GM12878 (cell line): ENCODE measurements around the gene APOA5. TPM values are rescaled to one million over a fixed set of nuclear protein-coding genes. Genes with fewer than 3 reads are reported as not detected.
A peak's percentile ranks its signal among the peaks of the same experiment; 100 is the strongest.
"Not testable (repeated sequence)": the region's sequence is repeated elsewhere in the genome, so short reads cannot be mapped to it uniquely, and the experiment has no call there.

Source experiments
- ATAC-seq: fragments of 200-7000 bp; cut with Tn5 transposase; 3 replicates; pipeline ENCODE4 v1.9.1; 2020; ENCODE audit warnings: mild to moderate bottlenecking, moderate library complexity
- BruUV-seq: library from RNA; stranded (reverse); fragments of 400-500 nt; replicated peaks from 2 replicates; lab custom pipeline; 2021; lab: Mats Ljungman, UMichigan
- CTCF ChIA-PET: fragments of 300-600 bp; sonication (Branson Sonifier 250); formaldehyde crosslinking; extraction: SDS; loops from one replicate; lab custom pipeline; 2021; ENCODE audit warnings: inconsistent platforms; lab: Yijun Ruan, JAX
- POLR2A ChIA-PET: fragments of 350-600 bp; formaldehyde crosslinking; extraction: SDS; loops from one replicate; lab custom pipeline; 2021; ENCODE audit warnings: inconsistent platforms; lab: Charles Lee
- RAD21 ChIA-PET: fragments of 300-600 bp; sonication (Branson Sonifier 250); formaldehyde crosslinking; loops from one replicate; lab custom pipeline; 2023; ENCODE audit warnings: antibody characterized with exemption; ENCODE audit not compliant: unreplicated experiment; lab: Charles Lee
- SMC1A ChIA-PET: fragments of 300-600 bp; sonication (Branson Sonifier 250); formaldehyde crosslinking; loops from one replicate; lab custom pipeline; 2023; ENCODE audit not compliant: unreplicated experiment, uncharacterized antibody; lab: Charles Lee
- DNase-seq: peaks from one replicate; pipeline ENCODE4 v3.0.0-alpha.2; 2011; ENCODE audit warnings: low read depth, low spot score
- FAIRE-seq: peaks from 3 replicates; lab custom pipeline; 2011; peaks lifted over from hg19 to GRCh38; lab: Jason Lieb, UNC
- H2AFZ ChIP-seq: 2 replicates; pipeline ENCODE4 v1.6.0; 2011; ENCODE audit warnings: low read depth, low read length, control low read depth; ENCODE audit not compliant: control insufficient read depth
- H3K27ac ChIP-seq: 2 replicates; pipeline ENCODE4 v1.5.1; 2011; ENCODE audit warnings: control low read depth; ENCODE audit not compliant: control insufficient read depth, insufficient read depth
- H3K27me3 ChIP-seq, 2 experiments: replicated peaks in 1 of 2; 2 replicates each; pipeline versions ENCODE4 v1.6.0 to v1.6.1; 2011; ENCODE audit warnings: low read length in 1 of 2; ENCODE audit not compliant: control insufficient read depth in 2 of 2, insufficient read depth in 2 of 2
- H3K36me3 ChIP-seq, 2 experiments: 2 replicates each; pipeline ENCODE4 v1.5.1; 2011; ENCODE audit warnings: low read length in 1 of 2; ENCODE audit not compliant: control insufficient read depth in 2 of 2, insufficient read depth in 2 of 2
- H3K4me1 ChIP-seq: 2 replicates; pipeline ENCODE4 v1.6.1; 2011; ENCODE audit warnings: mild to moderate bottlenecking, low read length, moderate library complexity, mixed read lengths; ENCODE audit not compliant: control insufficient read depth, insufficient read depth
- H3K4me2 ChIP-seq: 2 replicates; pipeline ENCODE4 v1.6.0; 2011; ENCODE audit warnings: control low read depth; ENCODE audit not compliant: control insufficient read depth, insufficient read depth
- H3K4me3 ChIP-seq: fragments of 200-600 bp; sonication (generic); 2 replicates; pipeline ENCODE4 v1.5.1; 2016
- H3K79me2 ChIP-seq: 2 replicates; pipeline ENCODE4 v1.6.0; 2011; ENCODE audit warnings: low read length; ENCODE audit not compliant: control insufficient read depth, insufficient read depth
- H3K9ac ChIP-seq: 2 replicates; pipeline ENCODE4 v1.8.0; 2011; ENCODE audit warnings: low read length, control low read depth, mixed read lengths; ENCODE audit not compliant: control insufficient read depth, insufficient read depth
- H3K9me3 ChIP-seq: replicated peaks from 3 replicates; pipeline ENCODE4 v1.5.1; 2011; ENCODE audit warnings: mild to moderate bottlenecking, low read length; ENCODE audit not compliant: control insufficient read depth, insufficient read depth
- H4K20me1 ChIP-seq: 2 replicates; pipeline ENCODE4 v1.6.0; 2011; ENCODE audit not compliant: control insufficient read depth, insufficient read depth
- CHD4 ChIP-seq: fragments of 200-600 bp; sonication (generic); IDR thresholded peaks from 2 replicates; pipeline ENCODE4 v1.6.1; 2016; ENCODE audit warnings: mild to moderate bottlenecking
- ELK1 ChIP-seq: IDR thresholded peaks from 2 replicates; pipeline ENCODE4 v1.6.1; 2012; ENCODE audit warnings: low read depth, low read length, improper control_type of control experiment
- FOXM1 ChIP-seq: IDR thresholded peaks from 2 replicates; pipeline ENCODE4 v1.6.1; 2012; ENCODE audit warnings: low read depth, mild to moderate bottlenecking, inconsistent platforms, low read length, moderate library complexity
- HDAC2 ChIP-seq: fragments of 200-600 bp; sonication (generic); IDR thresholded peaks from 2 replicates; pipeline ENCODE4 v1.6.1; 2017
- HDAC6 ChIP-seq: fragments of 200-600 bp; sonication (generic); IDR thresholded peaks from one replicate; pipeline ENCODE4 v1.8.0; 2017; ENCODE audit warnings: antibody characterized with exemption; ENCODE audit not compliant: unreplicated experiment
- JUNB ChIP-seq: IDR thresholded peaks from 2 replicates; pipeline ENCODE4 v1.6.1; 2016; ENCODE audit warnings: antibody characterized with exemption, mild to moderate bottlenecking
- POLR2AphosphoS2 ChIP-seq: IDR thresholded peaks from 2 replicates; pipeline ENCODE4 v1.6.1; 2011; ENCODE audit warnings: low read depth, mild to moderate bottlenecking, low read length, improper control_type of control experiment, moderate library complexity
- SPI1 ChIP-seq: IDR thresholded peaks from 2 replicates; pipeline ENCODE4 v1.6.1; 2011; ENCODE audit warnings: low read depth, mild to moderate bottlenecking, low read length, moderate library complexity, borderline replicate concordance; ENCODE audit not compliant: insufficient read depth
- TCF7 ChIP-seq: IDR thresholded peaks from 2 replicates; pipeline ENCODE4 v1.6.1; 2014; ENCODE audit warnings: antibody characterized with exemption, borderline replicate concordance
- WGBS: methylation state at CpG from one replicate; pipeline ENCODE4 v1.1.6; 2016; ENCODE audit warnings: low lambda C conversion rate; ENCODE audit not compliant: insufficient replicate concordance, insufficient coverage; ENCODE audit errors: missing lambda C conversion rate; 5-methylcytosine and 5-hydroxymethylcytosine counted together
- in situ Hi-C: fragments of 300-500 bp; cut with MboI; formaldehyde crosslinking; loops from 9 replicates; pipeline ENCODE4 v1.14.3; 2018; ENCODE audit warnings: mixed read lengths
- intact Hi-C: fragments of 100-400 bp; cut with micrococcal nuclease; formaldehyde crosslinking; loops from one replicate; pipeline ENCODE4 v1.14.2; 2022; ENCODE audit not compliant: unreplicated experiment
- polyA plus RNA-seq, 11 experiments: library from polyadenylated mRNA; depleted of rRNA in 4 of 11; unstranded in 6 of 11; stranded (reverse) in 5 of 11; fragments of >200 nt; fragmentation: Nextera tagmentation in 4 of 11; fragmentation: Illumina TruSeq in 1 of 11; extraction: Ambion mirVana in 4 of 11; extraction: Trizol in 1 of 11; gene quantifications; 1 replicate in 1 of 11; 2 replicates in 10 of 11; pipeline versions ENCODE4 v1.2.1 to v1.2.3, GENCODE V29; 2011 to 2016; ENCODE audit warnings: inconsistent platforms in 2 of 11, missing spikeins in 2 of 11, low read depth in 1 of 11
- total RNA-seq, 4 experiments: library from RNA; depleted of rRNA in 3 of 4; stranded (reverse); fragments of >200 nt in 3 of 4; fragmentation: Illumina TruSeq in 1 of 4; extraction: Trizol in 1 of 4; gene quantifications; 2 replicates each; pipeline versions ENCODE4 v1.2.1 to v1.2.3, GENCODE V29; 2013 to 2021

Gene APOA5
- total and polyA plus RNA-seq, 10 of the 15 experiments (the other 5 are each of a cell fraction or from before 2014, with no cell fraction given): 0.15 TPM; not detected in 9

GRCh38 chr11:116835042-116835772 is 43.5 kb upstream of the APOA5 start:
- Histone ChIP-seq H3K27me3 (no peaks in the 10 kb centered on the region), H3K4me2 (peak overlapping the region; percentile 17), H3K27ac (peak overlapping the region; percentile 20; the same call in 1 of the 2 replicates), H3K36me3 (no peaks in the 10 kb centered on the region), H3K4me3 (peak overlapping the region; percentile 52; the same call in 1 of the 2 replicates), H3K9me3 (no peaks in the 10 kb centered on the region), H3K9ac (peak overlapping the region; percentile 65), H3K79me2 (no peaks in the 10 kb centered on the region), H2AFZ (peak overlapping the region; percentile 88), H3K4me1 (peaks cover 8% of the 10 kb centered on the region; the same call in 1 of the 2 replicates), H4K20me1 (no peaks in the 10 kb centered on the region)
- FAIRE-seq: no peak
- intact Hi-C loops (loop anchor here (5.0 kb wide), 1 partner anchor 392 kb away; no protein-coding TSS in a partner anchor), in situ Hi-C loops (no loop called here)
- ChIA-PET SMC1A (interaction anchor here (0.6 to 2.8 kb wide), 23 partner anchors 13 to 395 kb away, joined by 3 to 42 read pairs (median 4); partner anchors contain the start of genes APOA5 and ZPR1), POLR2A (interaction anchor here (0.8 to 3.0 kb wide), 8 partner anchors 16 to 396 kb away, joined by 3 to 10 read pairs (median 4); partner anchors contain the start of genes APOA5 and PCSK7), CTCF (interaction anchor here (0.6 to 7.3 kb wide), 47 partner anchors 8 to 397 kb away, joined by 3 to 183 read pairs (median 5); partner anchors contain the start of genes APOA4, APOA5, BUD13 and PAFAH1B2), RAD21 (interaction anchor here (0.6 to 2.7 kb wide), 22 partner anchors 15 to 309 kb away, joined by 3 to 56 read pairs (median 4); partner anchors contain the start of genes APOA5, PAFAH1B2 and ZPR1)
- no peak for DNase-seq
- TF ChIP-seq SPI1: peak; percentile 50
- 0 out of 2 replicates have a peak, but pooled peaks have one; percentile 16 for TF ChIP-seq ELK1
- no peak for TF ChIP-seq POLR2AphosphoS2
- no peak for TF ChIP-seq JUNB
- TF ChIP-seq HDAC6: no peak
- TF ChIP-seq HDAC2: no peak
- 0 out of 2 replicates have a peak, but pooled peaks have one; percentile 2 for TF ChIP-seq TCF7
- TF ChIP-seq FOXM1: no peak
- no peak for TF ChIP-seq CHD4
- peak; percentile 40 for ATAC-seq
- 41% methylated on average over 28 of the region's 28 CpGs for WGBS
- BruUV-seq: no TSS peak

- not testable (repeated sequence) for DNase-seq, FAIRE-seq, BruUV-seq
Measured at GRCh38 chr11:116834535-116835041, 42.9 kb upstream of the APOA5 start.

More at GRCh38 chr11:116834535-116835041, 42.9 kb upstream of the APOA5 start:
- in situ Hi-C loops, H3K27me3 ChIP-seq, H3K4me1 ChIP-seq, H4K20me1 ChIP-seq, H3K36me3 ChIP-seq, H3K4me3 ChIP-seq, H3K9me3 ChIP-seq, H3K9ac ChIP-seq, ATAC-seq, H2AFZ ChIP-seq, H3K79me2 ChIP-seq, H3K27ac ChIP-seq: not testable (repeated sequence)
- intact Hi-C loops: loop anchor here (5.0 kb wide), 1 partner anchor 393 kb away; no protein-coding TSS in a partner anchor
- SMC1A ChIA-PET: interaction anchor here (1.0 to 2.8 kb wide), 2 partner anchors 18 to 271 kb away, joined by 4 to 42 read pairs; no protein-coding TSS in a partner anchor
- 0 out of 2 replicates have a peak overlapping the region, but pooled peaks have one; percentile 9 for H3K4me2 ChIP-seq
- POLR2A ChIA-PET: interaction anchor here (1.8 to 3.0 kb wide), 2 partner anchors 19 to 44 kb away, joined by 9 to 10 read pairs; partner anchors contain the start of gene APOA5
- CTCF ChIA-PET: interaction anchor here (1.1 to 7.3 kb wide), 7 partner anchors 12 to 270 kb away, joined by 3 to 183 read pairs (median 24); partner anchors contain the start of genes APOA4, APOA5 and ZPR1
- 69% methylated on average over 13 of the region's 13 CpGs for WGBS
- RAD21 ChIA-PET: interaction anchor here (2.2 to 2.5 kb wide), 2 partner anchors 19 to 40 kb away, joined by 13 to 32 read pairs; no protein-coding TSS in a partner anchor
